ENCODE data around the gene SAMD11.
A peak's percentile ranks its signal among the peaks of the same experiment; 100 is the strongest.
"Not testable (repeated sequence)": the region's sequence is repeated elsewhere in the genome, so short reads cannot be mapped to it uniquely, and the experiment has no call there.

Gene SAMD11

DNA sequence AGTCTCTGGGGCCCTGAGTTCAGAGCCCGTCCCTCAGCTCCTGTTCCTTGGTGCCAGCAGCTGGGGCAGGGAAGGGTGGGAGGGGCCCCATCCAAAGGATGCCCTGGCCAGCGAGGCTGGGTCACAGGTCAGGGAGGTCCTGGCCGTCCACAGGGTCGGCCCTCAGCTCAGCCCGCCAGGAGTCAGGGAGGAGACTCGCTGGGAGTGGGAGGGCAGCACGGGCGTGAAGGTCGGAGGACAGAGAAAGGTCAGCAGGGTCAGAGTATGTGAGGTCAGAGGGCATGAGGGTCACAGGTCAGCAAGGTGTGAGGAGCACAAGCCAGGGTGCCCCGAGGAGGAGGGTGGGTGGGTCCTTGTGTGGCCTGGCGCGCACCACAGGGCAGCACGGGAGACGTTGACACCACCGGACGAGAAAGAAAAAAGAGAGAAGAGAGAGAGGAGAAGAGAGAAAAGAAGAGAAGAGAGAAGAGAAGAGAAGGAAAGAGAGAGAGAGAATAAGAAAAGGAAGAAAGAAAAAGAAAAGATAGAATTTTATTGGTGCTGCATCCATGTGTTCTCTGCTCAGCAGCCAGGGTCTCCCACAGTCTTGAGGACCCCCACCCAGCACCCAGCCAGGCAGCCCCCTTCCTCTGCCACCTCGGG lies 51.1 kb downstream of the SAMD11 start:
- no peak for DNase-seq (ENCODE audit: low read depth)

DNA sequence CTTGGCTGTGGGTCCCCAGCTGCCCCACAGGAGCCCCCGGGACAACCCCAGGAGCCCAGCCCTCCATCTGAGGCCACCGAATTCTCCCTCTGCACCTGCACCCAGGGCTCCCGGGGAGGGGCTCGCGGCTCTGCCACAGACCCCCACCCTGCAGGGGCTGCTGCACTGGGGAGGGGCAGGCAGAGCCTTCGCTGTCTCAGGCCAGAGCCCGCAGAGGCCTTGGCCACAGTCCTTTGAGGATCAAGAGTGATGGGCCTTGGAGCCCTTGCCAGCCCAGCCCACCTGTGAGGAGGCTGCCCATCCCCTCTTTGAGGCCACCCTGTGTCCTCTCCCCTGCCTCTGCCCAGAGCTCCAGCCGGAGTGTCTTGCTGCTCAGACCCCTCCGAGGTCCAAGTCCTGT lies 51.6 kb downstream of the SAMD11 start:
- DNase-seq (ENCODE audit: low read depth): no peak

DNA sequence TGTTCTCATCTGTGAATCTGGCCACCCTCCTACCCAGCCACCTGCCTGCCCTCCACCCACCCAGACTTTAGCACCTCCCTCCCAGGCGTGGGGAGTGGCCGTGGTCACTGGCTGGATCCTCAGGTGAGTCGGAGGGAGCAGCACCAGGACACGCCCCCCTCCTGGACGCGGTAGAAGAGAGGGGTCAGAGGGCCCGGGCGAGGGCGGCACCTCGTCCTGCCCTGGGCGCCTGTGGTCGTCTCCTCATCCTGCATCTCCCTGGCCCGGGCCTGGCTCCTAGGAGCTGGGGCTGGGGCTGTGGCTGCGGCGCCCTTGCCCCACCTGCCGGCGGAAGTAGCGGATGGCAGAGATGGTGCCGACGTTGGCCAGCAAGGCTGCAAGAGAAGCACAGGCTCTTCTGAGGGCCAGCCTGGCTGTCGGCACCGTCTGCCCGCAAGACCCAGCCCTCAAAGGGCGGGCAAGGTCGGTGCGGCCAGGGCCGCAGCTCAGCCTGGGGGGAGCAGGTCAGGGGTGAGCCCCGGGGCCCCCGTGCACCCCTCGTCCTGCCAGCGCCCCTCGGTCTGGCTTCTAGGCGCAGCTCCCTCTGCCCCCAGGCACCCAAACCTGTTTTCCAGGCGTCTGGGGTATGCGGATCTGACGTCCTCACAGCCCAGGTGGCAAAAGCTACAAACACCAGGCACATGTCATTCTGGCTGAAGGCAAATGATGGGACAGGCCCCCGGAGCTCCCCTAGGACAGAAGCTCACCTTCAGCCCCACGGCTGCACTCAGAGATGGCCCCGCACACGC lies 52.4 kb downstream of the SAMD11 start:
- DNase-seq (ENCODE audit: low read depth): peak; percentile 80

DNA sequence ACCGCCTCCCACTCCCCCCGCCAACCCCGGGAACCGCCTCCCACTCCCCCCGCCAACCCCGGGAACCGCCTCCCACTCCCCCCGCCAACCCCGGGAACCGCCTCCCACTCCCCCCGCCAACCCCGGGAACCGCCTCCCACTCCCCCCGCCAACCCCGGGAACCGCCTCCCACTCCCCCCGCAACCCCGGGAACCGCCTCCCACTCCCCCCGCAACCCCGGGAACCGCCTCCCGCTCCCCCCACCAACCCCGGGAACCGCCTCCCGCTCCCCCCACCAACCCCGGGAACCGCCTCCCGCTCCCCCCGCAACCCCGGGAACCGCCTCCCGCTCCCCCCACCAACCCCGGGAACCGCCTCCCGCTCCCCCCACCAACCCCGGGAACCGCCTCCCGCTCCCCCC lies 53.1 kb downstream of the SAMD11 start:
- not testable (repeated sequence) for DNase-seq (ENCODE audit: low read depth)

DNA sequence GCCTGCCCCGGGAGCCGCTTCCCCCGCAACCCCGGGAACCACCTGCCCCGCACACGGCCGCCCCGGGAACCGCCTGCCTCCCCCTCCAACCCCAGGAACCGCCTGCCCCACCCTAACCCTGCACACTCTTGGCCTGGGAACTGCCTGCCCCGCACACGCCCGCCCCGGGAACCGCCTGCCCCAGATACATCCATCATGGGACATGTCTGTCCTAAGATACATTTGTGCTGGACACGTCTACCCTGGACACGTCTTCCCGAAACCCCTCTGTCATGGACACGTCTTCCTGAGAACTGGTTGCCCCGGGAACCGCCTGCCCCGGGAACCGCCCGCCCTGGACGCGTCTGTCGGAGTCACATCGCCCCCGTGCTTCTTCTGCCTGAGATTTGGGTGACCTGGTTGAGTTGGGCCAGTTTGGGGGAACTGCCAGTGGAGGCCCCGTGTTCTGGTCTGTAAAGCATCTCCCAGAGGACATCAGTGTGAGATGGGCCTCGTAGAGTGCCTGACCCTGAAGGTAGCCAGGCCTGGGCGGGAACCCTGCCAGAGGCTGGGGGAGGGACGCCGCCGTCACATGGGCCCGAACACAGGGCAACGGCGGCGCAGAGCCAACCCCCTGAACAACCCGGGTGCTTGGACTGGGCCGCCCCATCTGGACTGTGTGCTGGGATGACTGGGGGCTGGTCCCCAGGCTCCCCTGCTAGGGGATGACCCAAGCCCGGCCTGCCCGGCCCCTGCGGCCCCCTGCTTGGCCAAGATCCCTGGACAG lies 54.5 kb downstream of the SAMD11 start:
- no peak for DNase-seq (ENCODE audit: low read depth)

DNA sequence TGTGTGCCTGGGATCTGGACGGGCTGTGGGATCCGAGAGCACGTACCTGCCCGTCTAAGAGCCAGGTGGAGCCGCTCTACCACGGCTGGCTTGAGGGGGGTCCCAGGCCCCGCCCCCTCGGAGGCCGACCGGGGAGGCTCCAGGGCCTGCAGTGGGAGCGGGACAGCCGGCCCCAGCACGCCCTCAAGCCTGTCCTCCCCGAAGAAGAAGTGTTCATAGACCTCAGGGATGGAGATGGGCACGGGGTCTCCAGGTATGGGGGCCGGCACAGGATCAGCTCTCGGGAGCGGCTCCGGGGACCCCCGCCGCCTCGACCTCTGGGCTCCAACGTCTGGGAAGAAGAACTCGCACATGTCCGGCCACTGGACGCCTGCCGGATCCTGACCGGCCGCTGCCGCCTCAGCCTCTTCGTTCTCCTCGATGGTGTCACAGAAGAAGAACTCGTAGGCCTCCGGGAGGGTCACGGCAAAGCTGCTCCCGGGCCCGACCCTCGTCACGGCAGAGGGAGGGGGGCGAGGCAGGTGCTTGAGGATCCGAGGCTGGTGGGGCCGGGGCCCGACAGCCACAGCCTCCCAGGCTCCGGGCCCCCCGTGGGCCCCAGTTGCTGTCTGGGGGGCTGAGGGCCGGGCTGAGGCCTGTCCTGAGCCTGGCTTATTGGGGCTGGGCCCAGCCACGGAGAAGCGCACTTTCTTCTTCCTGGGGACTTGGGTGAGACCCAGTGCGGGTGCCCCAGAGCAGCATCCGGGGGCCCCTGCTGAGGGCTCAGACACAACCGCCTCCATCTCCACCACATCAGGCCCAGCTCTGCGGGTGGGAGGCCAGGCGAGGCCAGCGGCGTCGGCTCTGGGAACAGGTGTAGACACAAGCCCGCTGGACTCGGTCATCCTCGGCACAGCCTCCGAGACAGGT lies 55.4 kb downstream of the SAMD11 start:
- no peak for DNase-seq (ENCODE audit: low read depth)

DNA sequence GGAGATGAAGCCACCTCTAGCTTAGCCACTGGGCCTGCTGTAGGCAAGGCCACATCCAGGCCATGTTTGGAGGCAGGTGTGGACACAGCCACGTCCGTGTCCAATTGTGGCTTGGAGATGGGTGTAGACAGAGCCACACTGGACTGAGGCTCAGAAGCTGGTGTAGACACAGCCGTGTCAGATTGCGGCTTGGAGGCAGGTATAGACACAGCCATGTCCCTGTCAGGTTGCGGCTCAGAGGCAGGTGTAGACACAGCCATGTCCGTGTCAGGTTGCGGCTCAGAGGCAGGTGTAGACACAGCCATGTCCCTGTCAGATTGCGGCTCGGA lies 56.0 kb downstream of the SAMD11 start:
- no peak for DNase-seq (ENCODE audit: low read depth)

DNA sequence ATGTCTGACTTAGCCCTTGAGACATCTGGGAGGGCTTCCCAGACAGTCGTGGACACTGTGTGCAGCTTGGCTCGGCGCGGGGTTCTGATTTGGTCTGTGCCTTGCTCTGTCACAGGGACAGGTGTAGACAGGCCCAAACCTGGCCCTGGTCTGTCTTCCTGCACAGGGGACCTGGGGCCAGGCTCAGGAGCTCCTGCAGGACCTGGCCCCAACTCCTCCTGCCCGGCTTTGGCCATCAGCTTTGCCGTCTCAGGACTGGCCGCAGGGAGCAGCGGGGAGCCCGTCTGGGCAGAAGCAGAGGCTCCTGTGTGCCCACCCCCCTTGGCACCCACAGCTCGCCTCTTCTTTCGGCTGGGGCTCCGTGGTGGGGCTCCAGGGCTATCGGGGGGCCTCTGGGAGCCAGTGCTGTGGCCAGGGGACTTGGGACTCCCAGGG lies 56.4 kb downstream of the SAMD11 start:
- no peak for DNase-seq (ENCODE audit: low read depth)

DNA sequence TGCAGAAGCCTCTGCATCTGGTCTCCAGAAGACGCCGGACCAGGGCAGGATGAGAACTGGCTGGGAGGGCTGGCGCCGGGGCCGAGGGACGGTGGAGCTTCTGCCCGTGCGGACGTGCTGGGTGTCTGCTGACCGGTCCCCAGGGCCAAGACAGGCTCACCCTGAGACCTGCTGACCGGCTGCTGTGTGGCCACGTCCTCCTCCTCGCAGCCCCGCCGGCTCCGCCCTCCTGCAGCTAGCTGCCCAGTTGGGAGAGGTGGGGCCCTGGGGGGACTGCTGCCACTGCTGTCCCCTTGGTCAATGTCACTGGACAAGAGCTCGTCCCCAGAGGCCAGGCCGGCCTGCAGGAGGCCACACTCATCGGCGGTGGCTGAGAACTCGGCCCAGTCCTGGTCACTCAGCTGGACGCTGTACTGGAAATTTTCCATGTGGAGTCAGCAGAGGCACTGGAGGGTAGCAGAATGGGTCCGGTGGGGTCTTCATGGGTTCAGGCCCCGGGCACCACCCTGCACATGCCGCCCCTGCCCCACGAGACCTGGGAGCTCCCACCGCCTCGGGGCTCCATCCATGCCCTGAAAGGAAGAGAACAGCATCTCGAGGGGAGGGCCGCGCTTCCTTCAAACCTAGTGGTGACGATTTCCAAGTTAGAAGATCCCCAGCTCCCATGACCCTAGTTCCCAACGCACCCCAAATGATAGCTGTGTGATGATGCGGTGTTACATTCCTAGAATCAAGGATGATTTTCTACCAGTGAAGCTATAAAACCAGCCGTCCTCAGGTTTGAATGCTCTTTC lies 57.1 kb downstream of the SAMD11 start:
- DNase-seq (ENCODE audit: low read depth): no peak

DNA sequence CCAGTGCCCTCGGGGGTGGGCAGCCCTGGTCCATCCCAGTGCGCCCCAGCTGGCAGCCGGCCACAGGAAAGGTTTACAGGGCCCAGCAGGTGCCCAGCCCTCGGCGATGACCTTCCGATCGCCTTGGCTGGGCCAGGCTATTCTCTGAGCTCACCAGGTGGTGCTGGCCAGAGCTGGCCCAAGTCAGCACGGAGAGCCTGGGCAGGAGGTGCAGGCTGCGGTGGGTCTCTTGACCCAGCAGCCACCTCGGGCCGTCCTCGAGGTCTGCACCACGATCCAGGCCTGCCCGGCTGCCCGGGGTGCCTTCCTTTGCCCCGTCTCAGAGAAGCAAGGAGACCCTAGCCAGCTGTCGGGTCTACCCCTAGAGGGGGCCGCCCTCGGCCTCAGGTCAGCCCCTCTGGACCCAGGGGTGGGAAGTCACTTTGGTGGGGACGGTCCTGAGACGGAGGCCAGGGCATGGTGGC lies 57.8 kb downstream of the SAMD11 start:
- DNase-seq (ENCODE audit: low read depth): no peak

DNA sequence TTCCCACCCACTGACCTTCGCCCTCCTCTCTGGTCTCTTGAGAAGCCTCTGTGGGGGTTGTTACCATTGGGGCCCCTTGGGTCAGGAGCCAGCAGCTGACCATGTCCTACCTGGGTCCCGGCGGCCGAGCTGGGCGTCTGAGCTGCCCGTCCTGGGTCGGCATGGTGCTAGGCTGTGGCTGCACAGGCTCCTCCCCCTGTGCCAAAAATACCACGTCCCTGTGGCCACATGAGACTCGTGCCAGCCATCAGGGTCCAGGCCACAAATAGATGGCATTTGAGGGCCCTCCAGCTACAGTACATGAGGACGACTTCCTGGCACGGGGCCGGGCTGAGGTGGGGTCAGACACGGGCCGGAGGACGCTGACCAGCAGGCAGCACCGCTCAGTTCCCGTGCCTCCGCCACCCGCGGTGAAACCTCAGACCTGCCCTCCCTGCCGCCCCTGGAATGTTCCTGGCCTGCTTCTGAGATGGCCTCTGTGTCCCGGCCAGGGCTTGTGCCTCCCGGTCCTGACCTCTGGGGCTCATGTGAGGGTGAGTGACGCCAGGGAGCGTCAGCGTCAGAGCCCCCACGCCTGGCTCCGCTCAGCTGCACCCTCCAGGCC lies 58.3 kb downstream of the SAMD11 start, which contains the start of gene PERM1:
PERM1 (minus strand) TSS at position 139 of the 604 bp plus-strand sequence. CDS start 1,064 bp downstream, outside the sequence.
- no peak for DNase-seq (ENCODE audit: low read depth)

DNA sequence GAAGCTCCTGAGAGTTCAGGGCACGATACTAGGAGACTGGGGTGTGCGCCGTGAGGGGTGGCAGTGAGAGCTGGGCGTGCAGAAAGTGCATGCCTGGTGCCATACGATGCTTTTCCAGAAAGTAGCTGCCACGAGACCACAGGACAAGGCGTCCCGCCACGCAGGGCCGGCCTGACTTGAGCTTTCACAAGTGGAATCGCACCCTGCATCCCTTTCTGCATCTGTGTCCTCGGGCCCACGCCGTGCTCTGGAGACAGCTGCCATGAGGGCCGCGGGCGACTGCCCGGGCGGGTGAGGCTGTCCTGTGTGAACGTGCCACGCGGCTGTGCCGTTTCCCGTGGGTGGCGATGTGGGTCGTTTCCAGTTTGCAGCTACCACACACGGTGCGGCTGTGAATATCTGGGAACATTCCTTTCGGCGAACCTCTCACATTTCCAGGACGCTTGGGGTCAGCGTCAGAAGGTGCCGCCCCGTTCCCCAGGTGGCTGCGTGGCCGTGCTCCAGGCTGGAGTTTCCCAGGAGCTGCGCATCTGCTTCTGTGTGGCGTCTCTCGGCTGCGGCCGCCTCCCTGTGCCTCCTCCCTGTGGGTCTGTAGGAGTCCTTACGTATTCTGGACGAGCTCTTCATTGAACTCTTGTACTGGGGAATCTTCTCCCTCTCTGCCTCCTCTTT lies 59.2 kb downstream of the SAMD11 start:
- no peak for DNase-seq (ENCODE audit: low read depth)

DNA sequence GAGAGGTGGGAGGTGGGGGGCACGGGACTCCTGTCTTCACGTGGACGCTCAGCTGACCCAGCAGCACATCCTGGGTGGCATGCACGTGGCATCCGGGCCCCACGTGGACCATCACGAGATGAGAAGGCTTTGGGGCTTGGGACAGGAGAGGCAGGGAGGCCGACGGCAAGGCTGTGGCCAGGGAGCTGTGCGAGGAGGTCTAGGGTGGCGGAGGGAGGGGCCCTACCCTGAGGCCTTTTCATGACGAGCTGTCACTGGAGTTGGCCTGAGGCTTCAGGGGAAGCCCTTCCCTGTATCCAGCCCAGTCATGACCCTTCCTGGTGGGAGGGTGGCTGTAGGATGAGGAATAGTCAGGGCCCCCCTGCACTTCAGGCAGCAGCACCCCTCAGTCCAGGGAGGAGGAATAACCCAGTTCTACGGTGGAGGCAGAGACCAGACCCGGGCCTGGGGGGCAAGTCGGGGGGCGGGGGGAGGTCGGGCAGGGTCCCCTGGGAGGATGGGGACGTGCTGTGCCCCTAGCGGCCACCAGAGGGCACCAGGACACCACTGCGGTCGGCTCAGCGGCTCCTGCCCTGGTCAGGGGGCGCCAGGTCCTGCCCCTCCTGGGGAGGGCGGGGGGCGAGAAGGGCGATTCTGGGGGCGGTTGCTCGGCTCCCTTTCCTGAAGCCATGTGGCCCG lies 60.2 kb downstream of the SAMD11 start:
- DNase-seq (ENCODE audit: low read depth): peak; percentile 31

DNA sequence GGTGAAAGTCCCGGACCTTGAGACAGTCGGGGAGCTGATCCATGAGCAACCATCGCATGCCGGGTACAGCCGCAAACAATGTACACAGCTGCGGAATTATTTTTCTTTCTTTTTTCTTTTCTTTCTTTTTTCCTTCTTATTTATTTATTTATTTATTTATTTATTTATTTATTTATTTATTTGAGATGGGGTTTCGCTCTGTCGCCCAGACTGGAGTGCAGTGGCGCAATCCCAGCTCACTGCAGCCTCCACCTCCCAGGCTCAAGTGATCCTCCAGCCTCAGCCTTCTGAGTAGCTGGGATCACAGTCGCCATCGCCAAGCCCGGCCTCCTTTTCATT lies 60.7 kb downstream of the SAMD11 start:
- no peak for DNase-seq (ENCODE audit: low read depth)

DNA sequence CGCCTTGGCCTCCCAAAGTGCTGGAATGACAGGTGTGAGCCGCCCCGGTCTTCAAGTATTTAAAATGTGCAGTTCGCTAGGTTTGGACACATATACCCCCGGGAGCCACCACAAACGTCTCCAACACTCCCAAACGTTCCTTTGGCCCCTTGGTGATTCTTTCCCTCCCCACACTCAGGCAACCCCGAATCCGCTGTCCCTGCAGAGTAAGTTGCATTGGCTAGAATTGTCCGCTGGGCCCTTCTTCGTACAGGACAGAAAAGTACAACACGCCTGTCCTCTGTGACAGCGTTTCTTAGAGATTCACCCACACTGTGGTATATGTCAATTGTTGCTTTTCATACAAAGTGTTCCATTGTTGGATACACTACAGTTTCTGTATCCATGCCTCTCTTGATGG lies 61.4 kb downstream of the SAMD11 start:
- no peak for DNase-seq (ENCODE audit: low read depth)

DNA sequence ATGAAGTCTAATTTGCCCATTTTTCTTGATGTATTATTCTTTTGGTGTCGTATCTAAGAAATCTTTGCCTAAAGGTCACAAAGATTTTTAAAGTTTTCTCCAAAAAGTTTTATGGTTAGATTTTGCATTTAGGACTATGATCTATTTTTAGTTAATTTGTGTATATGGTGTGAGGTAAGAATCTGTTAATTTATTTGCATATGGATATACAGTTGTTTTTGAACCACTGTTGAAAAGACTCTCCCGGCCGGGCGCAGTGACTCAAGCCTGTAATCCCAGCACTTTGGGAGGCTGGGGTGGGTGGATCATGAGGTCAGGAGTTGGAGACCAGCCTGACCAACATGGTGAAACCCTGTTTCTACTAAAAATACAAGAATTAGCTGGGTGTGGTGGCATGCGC lies 64.3 kb downstream of the SAMD11 start:
- not testable (repeated sequence) for DNase-seq (ENCODE audit: low read depth)

DNA sequence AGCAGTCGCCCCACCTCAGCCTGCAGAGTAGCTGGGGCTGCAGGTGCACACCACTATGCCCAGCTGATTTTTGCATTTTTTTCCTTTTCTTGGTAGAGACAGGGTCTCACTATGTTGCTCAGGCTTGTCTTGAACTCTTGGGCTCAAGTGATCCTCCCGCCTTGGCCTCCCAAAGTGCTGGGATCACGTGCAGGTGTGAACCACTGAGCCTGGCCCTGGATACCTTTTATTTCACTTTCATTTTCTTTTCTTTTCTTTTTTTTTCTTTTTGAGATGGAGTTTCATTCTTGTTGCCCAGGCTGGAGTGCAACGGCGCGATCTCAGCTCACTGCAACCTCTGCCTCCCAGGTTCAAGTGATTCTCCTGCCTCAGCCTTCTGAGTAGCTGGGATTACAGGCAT lies 67.6 kb downstream of the SAMD11 start:
- DNase-seq (ENCODE audit: low read depth): not testable (repeated sequence)

DNA sequence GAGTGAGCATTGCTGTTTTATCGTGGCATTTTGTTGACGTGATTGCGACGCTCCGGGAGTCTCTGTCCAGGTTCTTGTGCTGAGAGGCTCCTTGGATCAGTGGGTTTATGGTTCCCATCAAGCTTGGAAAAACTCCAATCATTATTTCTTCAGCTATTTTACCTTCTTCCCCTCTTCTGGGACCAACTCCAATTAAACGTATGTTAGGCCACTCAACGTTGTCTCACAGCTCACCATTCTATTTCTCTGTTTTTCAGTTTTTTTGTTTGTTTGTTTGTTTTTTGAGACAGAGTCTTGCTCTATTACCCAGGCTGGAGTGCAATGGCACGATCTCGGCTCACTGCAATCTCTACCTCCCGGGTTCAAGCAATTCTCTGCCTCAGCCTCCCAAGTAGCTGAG lies 68.2 kb downstream of the SAMD11 start:
- no peak for DNase-seq (ENCODE audit: low read depth)

DNA sequence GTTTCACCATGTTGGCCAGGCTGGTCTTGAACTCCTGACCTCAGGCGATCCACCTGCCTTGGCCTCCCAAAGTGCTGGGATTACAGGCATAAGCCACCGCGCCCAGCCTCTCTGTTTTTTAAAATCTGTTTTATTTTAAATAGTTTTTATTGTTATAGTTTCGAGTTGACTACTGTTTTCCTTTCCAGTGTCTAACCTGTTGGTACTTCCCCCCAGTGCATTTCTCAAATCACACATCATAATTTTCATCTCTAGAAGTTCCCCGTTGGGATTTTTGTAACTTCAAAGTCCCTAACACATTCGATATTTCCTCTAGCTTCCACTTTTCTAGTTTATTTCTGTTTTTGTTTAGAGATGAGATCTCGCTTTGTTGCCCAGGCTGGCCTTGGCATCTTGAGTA lies 68.6 kb downstream of the SAMD11 start:
- DNase-seq (ENCODE audit: low read depth): no peak
